Suprapubic skin (tissue), 4 donors: ENCODE data around the gene RNF217.

Source experiments
- CTCF ChIP-seq, 2 donors: fragments of 200-600 bp in 1 of 2; fragments of 450-650 bp in 1 of 2; sonication (generic) in 1 of 2; IDR thresholded peaks; one replicate each; pipeline ENCODE4 v1.5.1; 2016 to 2019; ENCODE audit warnings: antibody characterized with exemption in 2 of 2, mild to moderate bottlenecking in 1 of 2, moderate library complexity in 1 of 2
- EP300 ChIP-seq: sonication (generic); formaldehyde crosslinking; IDR thresholded peaks from one replicate; pipeline ENCODE4 v1.6.1; 2017; ENCODE audit warnings: antibody characterized with exemption
- POLR2A ChIP-seq, 2 donors: fragments of 450-650 bp; IDR thresholded peaks; one replicate each; pipeline ENCODE4 v1.6.1; 2017; ENCODE audit warnings: antibody characterized with exemption in 2 of 2, mild to moderate bottlenecking in 2 of 2, moderate library complexity in 2 of 2
- POLR2AphosphoS5 ChIP-seq, 3 donors: sonication (generic); formaldehyde crosslinking; IDR thresholded peaks; one replicate each; pipeline ENCODE4 v1.6.1; 2017; ENCODE audit warnings: antibody characterized with exemption in 3 of 3

DNA sequence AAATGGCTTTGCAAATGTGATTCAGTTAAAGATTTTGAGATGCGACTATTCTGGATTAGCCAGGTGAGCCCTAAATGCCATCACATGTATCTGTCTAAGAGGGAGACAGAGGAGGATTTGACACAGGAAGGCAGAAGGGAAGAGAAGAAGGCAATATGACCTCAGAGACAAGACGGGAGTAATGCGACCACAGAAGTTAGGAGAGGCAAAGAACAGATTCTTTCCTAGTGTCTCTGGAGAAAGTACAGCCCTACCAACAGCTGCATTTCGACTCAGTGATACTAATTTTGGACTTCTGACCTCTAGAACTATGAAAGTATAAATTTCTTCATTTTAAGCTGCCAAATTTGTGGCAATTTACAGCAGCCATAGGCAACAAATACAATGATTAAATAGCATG, 167.1 kb downstream of the RNF217 start:
- TF ChIP-seq POLR2AphosphoS5 (IDR thresholded peaks at IDR 0.05) (no peak), CTCF (IDR thresholded peaks at IDR 0.05) (no peak), EP300 (no peak), POLR2A (IDR thresholded peaks at IDR 0.05) (no peak)
